ENCODE measurements around the gene HIGD2A.
"Not testable (repeated sequence)": the region's sequence is repeated elsewhere in the genome, so short reads cannot be mapped to it uniquely, and the experiment has no call there.

HIGD2A gene

DNA sequence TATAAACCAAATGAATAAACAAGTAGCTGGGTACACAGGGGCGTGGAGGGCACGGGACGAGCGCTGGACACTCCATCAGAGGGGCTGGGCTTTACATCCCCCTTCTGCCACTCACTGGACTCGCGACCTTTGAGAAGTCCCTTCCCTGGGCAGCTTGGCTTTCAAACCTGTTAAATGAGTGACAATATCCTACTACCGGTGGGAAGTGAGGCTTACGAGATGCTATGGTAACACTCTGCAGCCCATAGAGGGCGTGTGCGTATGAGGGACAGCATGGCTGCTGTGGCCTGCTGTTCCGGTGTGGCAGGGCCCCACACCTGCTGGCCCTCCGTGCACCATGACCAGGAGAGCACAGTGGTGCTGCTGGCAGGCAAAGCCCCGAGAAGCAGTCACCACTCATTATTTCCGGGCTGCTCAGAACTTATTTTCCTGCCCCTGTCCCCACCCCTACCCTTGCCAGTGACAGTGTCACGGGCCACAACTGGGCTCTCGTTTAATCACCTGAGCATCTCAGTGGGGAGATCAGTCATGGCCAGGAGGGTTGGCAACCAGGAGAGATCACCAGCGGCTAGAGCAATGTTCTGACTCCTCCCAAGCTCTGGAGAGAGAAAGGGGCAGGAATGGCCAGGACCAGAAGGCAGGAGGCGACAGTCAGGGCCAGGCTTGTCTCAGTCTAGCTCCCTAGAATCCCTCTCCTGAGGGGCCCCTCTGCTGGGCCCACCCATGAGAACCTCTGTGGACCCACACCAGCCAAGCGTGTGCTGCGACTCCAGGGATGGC is 17.3 kb downstream of the HIGD2A start:
- H3K4me3 ChIP-seq (replicated peaks; ENCODE audit: low read depth, low read length), result no peak overlapping the region
- TF ChIP-seq, protein P1, sequence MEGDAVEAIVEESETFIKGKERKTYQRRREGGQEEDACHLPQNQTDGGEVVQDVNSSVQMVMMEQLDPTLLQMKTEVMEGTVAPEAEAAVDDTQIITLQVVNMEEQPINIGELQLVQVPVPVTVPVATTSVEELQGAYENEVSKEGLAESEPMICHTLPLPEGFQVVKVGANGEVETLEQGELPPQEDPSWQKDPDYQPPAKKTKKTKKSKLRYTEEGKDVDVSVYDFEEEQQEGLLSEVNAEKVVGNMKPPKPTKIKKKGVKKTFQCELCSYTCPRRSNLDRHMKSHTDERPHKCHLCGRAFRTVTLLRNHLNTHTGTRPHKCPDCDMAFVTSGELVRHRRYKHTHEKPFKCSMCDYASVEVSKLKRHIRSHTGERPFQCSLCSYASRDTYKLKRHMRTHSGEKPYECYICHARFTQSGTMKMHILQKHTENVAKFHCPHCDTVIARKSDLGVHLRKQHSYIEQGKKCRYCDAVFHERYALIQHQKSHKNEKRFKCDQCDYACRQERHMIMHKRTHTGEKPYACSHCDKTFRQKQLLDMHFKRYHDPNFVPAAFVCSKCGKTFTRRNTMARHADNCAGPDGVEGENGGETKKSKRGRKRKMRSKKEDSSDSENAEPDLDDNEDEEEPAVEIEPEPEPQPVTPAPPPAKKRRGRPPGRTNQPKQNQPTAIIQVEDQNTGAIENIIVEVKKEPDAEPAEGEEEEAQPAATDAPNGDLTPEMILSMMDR (IDR thresholded peaks at IDR 0.05; ENCODE audit: low read depth, low read length, missing control alignments), result no peak
- DNase-seq (ENCODE audit: extremely low read depth, low read depth), result no peak

DNA sequence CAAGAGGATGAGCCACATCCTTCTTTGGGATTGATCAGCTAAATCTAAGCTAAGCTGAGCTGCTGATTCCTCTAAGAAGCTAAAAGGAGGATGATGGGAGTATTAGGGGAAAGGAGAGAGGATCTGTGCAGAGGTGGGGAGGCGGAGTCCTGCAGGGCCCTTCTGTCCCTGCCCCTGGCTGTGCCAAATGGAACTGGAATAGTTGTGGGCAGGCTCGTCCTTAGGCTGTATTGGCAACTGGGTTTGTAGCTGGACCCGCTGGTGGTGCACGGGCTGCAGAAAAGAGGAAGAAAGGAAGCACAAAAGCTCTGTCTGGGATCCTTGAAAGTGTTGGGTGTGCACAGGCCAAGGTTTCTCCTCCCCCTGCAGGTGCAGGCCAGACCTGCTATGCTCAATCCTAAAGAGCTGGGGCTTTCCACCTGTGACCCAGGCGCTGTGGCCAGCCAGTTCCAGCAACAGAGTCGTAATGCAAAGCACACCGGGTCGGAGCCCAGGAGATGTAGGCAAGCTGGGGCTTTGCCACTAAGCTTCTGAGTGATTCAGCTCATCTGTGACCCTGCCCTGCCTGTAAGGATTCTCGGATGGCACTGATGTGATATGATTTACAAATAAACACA is 18.0 kb downstream of the HIGD2A start:
- H3K4me3 ChIP-seq (replicated peaks; ENCODE audit: low read depth, low read length), result no peak overlapping the region
- TF ChIP-seq, protein P1 (IDR thresholded peaks at IDR 0.05; ENCODE audit: low read depth, low read length, missing control alignments), result no peak
- DNase-seq (ENCODE audit: extremely low read depth, low read depth), result no peak

DNA sequence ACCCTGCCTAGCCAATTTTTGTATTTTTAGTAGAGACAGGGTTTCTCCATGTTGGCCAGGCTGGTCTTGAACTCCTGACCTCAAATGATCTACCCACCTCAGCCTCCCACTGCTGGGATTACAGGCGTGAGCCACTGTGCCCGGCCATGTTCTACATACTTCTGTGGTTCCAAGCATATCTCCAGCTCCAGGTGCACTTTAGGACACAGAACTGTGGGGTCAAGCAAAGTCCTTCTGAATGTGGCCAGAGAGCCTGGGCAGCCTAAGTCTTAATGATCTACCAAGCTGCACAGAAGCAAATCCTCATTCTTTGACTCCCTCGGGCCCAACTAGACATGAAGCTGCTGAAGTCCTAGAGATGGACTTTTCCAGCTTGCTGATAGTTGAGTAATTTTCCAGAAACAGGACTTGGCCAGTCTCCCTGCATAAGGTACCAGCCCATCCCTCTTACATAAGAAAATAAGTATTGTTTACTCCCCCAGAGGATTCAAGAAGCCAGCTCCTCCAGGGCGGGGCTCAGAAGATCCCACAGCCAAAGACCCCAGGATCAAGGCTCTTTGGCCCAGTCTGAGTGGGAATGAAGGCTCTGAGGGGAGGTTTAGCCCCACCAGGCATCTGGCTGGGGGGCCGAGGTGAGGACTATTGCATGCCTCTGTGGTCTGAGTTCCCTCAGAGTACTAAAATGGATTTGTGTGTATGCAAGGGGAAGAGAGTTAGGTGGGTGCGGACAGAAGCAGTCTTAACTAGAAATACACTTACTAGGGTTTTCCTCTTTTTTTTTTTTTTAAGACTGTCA is 19.1 kb downstream of the HIGD2A start:
- no peak for DNase-seq (ENCODE audit: extremely low read depth, low read depth)
- TF ChIP-seq, protein P1 (IDR thresholded peaks at IDR 0.05; ENCODE audit: low read depth, low read length, missing control alignments), result no peak

DNA sequence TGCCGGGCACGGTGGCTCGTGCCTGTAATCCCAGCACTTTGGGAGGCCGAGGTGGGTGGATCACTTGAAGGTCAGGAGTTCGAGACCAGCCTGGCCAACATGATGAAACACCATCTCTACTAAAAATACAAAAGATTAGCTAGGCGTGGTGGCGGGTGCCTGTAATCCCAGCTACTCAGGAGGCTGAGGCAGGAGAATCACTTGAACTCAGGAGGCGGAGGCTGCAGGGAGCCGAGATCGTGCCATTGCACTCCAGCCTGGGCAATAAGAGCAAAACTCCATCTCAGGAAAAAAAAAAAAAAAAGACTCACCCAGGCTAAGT is 19.7 kb downstream of the HIGD2A start:
- not testable (repeated sequence) for DNase-seq (ENCODE audit: extremely low read depth, low read depth)

More for the DNA sequence above, 19.1 kb downstream of the HIGD2A start:
- no peak overlapping the region for H3K4me3 ChIP-seq (replicated peaks; ENCODE audit: low read depth, low read length)

DNA sequence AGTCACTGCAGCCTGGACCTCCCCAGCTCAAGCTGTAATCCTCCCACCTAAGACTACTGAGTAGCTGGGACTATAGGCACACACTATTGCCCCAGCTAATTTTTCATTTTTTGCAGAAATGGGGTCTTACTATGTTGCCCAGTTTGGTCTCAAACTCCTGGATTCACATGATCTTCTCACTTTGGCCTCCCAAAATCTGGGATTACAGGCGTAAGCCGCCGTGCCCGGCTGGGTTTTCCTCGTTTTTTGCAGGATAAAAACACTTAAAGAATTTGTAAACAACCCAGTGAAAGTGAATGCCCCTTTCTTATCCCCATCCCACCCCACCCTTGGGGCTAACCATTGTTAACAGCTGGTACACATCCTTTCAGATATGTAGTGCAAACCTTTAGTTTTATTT is 20.0 kb downstream of the HIGD2A start:
- DNase-seq (ENCODE audit: extremely low read depth, low read depth), result no peak
- TF ChIP-seq, protein P1 (IDR thresholded peaks at IDR 0.05; ENCODE audit: low read depth, low read length, missing control alignments), result no peak
- no peak overlapping the region for H3K4me3 ChIP-seq (replicated peaks; ENCODE audit: low read depth, low read length)

More for the DNA sequence above, 19.7 kb downstream of the HIGD2A start:
- not testable (repeated sequence) for H3K4me3 ChIP-seq (replicated peaks; ENCODE audit: low read depth, low read length)

DNA sequence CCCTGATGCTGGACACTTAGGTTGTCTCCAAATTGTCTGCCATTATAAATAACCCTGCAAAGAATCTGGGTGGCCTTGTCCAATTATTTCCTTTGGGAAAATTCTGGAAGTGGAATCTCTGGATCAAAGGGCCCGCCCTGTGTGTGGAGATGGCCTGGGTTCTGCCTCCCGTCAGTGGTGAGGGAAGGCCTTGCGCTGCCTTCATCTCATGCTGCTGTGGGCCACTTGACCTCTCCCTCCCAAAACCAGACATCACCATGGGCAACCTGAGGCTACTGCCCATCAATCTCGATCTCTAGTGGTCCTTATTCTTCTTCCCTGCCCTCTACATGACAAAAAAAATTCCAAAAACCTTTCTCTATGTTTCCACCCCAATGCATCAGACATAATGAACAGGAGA is 21.2 kb downstream of the HIGD2A start:
- DNase-seq (ENCODE audit: extremely low read depth, low read depth), result no peak
- no peak overlapping the region for H3K4me3 ChIP-seq (replicated peaks; ENCODE audit: low read depth, low read length)
- TF ChIP-seq, protein P1 (IDR thresholded peaks at IDR 0.05; ENCODE audit: low read depth, low read length, missing control alignments), result no peak
